HG02571 (cell line): ENCODE measurements around the gene TAT.
"Not testable (repeated sequence)": the region's sequence is repeated elsewhere in the genome, so short reads cannot be mapped to it uniquely, and the experiment has no call there.

Experiments used
- ATAC-seq: cut with Tn5 transposase; IDR thresholded peaks from one replicate; pipeline ENCODE4 v1.9.1; 2021; ENCODE audit warnings: mild to moderate bottlenecking, moderate library complexity; ENCODE audit not compliant: unreplicated experiment

TAT gene

DNA sequence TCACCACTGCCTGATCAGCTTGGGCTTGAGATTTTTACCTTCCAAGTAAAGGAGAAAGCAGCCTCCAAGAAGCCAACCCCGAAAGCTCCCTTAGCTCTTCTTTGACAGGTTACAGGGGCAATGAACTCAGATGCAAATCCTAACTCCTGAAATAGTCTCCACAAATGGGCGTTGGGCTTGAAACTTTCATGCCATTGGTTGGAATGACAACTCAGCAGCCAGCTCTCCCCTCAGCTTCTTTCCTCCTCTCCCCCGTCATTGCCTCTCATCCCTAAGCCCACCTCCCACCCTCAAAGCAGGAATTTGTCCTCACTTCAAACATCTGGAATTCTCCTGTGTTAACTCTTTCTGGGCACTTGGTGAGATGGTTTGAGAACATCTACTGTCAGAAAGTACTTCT is at the start of gene TAT:
TSS of gene TAT (minus strand) at position 122 of the 400 bp plus-strand sequence. CDS start 677 bp downstream, outside the sequence.
- ATAC-seq: no peak

DNA sequence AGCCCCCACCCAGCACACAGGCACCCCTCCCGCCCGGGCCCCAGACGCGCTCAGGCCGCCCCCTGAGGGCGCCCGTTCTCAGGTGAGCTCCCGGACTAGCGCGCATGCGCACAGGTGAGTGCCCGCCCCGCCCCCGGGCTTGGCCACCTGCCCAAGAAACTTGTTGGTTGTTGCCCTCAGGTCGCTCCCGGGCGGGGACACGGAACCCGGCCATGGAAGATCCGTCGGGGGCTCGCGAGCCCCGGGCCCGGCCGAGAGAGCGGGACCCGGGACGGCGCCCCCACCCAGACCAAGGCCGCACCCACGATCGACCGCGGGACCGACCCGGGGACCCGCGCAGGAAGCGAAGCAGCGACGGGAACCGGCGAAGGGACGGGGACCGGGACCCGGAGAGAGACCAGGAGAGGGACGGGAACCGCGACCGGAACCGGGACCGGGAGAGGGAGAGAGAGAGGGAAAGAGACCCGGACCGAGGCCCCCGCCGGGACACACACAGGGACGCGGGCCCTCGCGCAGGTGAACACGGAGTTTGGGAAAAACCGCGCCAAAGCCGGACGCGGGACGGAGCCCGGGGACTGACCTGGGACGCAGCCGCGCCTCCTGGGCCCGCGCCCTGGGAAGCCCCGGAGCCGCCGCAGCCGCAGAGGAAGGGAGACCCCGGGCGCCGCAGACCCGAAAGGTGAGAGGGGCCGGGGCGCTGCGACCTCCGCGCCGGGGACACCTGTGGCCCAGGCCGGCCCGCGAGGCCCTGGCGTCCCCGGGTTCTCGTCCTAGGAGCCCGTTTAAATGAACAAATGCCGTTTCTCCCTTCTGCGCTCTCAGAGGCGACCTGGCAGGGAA is 49.3 kb upstream of the TAT start, which contains the start of gene MARVELD3:
TSS of gene MARVELD3 (plus strand) at position 167 of the 840 bp plus-strand sequence. CDS start at position 213, 46 bp downstream.
- ATAC-seq: no peak

DNA sequence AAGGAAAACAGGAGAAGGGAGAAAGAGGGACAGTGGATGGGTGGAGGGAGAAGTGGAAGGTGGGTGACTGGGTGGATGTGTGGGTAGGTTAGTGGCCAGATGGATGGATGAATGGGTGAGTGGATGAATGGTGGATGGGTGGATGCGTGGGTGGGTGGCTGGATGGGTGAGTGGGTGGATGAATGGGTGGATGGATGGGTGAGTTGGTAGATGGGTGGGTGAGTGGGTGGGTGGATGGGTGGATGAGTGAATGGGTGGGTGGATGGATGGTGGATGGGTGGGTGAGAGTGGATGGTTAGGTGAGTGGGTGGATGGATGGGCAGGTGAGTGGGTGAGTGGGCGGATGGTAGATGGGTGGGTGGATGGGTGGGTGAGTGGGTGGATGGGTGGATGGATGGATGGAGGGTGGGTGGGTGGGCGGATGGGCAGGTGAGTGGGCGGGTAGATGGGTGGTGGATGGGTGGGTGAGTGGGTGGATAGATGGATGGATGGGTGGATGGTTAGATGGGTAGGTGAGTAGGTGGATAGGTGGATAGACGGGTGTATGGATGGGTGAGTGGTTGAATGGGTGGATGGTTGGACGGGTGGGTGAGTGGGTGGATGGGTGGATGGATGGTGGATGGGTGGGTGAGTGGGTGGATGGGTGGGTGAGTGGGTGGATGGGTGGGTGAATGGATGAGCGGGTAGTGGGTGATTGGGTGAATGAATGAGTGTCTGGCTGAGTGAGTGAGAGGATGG is 48.4 kb upstream of the TAT start:
- no peak for ATAC-seq

DNA sequence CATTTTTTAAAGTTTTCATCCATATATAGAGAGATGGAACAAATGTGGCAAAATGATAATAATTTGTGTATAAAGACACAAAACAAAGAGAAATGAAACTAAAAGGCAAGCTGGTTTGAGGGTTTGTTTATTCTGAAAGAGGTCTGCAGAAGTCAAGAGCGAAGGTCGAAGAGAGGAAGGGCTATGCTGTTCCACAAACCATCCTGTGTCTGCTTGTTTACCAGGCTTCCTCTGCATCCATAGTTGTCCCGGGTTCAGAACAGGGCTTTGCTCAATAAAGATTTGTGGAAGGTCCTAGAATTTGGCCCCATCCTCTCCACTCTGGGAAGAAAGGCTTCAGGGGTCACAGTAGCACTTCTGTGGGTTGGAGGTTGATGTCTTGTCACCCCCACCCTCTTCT is 46.7 kb upstream of the TAT start:
- ATAC-seq: no peak

DNA sequence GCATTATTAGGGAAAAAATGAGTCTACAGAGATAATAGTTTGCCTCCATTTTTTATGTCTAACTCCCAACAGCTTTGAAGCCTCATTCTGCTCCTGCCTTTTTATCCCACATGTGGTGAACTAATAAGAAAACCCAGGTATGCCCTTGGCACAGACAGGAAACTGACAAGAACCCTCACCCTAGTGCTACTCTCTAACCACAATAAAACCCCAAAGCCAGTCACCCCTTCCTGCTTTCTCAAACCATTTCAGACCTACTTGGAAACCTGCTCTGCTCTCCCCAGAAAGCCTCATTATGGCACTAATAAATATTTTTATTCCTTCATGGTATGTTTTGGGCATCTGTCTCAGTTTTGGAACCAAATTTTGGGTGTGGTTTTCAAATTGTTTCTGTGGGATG is 45.2 kb upstream of the TAT start:
- no peak for ATAC-seq

DNA sequence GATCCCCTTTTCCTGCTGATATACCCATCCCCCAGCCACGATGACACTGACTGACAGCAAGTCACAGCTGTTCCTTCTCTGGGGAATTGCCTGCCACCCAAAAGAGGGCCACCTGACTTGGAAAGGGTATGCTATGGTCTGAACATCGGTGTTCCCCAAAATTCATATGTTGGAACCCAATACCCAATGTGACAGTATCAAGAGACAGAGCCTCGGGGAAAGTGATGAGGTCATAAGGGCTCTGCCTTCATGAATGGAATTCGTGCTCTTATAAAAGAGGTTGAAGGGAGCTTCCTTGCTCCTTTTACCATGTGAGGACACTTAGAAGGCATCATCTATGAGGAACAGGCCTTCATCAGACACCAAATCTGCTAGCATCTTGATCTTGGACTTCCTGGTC is 41.5 kb upstream of the TAT start:
- no peak for ATAC-seq

DNA sequence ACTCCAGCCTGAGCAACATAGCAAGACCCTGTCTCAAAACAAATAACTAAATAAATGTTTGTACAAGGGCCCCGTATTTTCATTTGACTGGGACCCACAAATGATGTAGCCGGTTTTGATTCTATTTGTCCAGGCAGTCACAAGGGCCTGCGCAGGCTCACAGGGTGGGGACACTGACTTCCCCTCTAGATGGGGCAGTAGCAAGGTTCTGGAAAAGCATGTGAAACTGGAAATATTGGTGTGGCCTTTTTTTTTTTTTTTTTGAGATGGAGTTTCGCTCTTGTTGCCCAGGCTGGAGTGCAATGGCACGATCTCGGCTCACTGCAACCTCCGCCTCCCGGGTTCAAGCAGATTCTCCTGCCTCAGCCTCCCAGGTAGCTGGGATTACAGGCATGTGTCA is 38.1 kb upstream of the TAT start:
- not testable (repeated sequence) for ATAC-seq

DNA sequence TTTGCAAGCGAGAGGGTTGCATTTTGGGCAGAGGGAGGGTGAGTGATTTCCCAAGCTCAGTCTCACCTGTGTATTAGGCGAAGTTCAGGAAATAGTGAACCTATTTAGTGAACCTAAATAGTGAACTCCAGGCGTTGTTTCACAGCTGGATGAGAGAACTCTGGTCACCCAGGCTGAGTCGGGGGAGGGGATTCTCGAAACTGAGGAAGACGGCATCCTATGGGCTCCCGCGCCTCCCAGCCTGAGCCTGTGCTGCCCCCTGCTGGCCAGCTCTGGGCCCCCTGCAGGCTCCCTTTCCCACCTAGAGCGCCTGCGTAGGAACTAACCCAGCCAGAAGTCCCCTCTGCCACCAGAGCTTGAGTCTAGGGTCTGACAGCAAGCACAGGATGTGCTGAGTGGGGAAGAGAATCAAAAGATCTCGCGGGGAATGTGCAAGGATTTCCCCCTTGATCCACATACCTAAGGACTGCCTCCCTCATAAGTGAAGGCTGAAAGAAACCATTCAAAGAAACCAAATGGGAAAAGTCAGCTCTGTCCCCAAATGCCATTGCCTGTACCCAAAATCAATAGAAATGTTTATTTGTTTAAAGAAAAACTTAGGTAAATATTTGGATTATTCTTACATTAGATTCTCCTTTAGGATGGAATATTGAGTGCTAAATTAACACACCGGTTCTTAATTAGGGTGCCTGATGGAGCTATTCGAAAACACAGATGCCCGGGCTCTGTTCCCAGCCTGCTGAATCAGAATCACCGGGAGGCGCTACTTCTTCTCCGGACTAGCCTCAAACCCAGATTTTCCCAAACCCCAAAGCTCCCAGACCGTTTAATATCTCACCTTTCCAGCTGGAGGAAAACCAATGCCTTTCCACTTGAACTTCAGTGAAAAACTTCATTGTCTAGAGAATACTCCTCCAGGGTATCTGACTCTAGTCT is 34.3 kb upstream of the TAT start:
- ATAC-seq: no peak

DNA sequence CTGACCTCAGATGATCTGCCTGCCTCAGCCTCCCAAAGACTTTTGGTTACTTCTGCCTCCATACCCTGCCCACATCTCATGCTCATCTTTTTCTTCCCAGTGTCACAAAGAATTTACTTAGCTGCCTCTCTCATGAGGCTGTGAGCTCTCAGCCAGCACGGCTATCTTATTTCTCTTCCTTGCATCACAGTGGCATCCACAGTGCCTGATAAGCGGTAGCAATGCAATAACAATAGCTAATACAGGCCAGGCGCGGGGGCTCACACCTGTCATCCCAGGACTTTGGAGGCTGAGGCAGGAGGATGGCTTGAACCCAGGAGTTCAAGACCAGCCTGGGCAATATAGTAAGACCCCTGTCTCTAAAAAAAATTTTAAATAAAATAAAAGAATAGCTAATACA is 33.6 kb upstream of the TAT start:
- ATAC-seq: no peak

DNA sequence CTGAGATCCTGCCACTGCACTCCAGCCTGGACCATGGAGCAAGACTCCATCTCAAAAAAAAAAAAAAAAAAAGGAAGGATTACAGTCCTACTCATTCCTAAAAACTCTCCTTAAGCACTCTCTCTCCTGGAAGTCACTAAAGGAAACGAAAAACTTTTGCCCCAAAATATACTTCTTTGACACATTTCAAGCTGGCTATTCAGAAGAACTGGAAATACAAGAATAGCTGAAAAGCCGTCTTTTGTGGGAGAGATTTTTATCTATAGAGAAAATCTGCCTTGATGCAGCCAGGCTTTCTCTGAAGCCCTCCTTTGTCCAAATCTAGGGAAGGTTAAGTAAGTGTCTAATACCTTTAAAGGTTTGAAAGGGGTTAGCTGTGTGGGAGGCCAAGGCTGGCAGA is 32.2 kb upstream of the TAT start:
- no peak for ATAC-seq

DNA sequence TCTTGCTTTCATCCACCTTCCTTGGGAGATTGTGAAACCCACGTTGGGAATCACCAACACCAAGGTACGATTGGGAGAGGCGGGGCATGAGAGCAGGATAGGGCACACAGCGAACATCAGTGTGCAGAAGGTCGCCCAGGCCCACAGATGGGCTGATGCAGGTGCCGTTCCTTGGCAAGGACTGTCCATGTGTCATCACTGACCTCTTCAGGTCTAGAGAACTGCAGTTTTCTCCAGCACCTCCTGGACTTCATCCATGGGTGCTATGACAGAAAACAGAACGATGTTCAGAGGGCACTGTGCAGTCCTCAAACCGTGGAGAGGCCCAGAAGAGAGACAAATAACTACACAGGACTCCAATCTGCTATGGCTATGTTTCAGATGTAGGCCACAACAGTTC is 23.9 kb upstream of the TAT start:
- ATAC-seq: no peak

DNA sequence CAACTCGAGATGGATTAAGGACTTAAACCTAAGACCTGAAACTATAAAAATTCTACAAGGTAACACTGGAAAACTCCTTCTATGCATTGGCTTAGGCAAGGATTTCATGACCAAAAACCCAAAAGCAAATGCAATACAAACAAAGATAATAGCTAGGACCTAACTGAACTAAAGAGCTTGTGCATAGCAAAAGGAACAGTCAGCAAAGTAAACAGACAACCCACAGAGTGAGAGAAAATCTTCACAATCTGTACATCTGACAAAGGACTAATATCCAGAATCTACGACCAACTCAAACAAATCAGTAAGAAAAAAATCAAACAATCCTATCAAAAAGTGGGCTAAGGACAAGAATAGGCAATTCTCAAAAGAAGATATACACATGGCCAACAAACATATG is 21.5 kb upstream of the TAT start:
- not testable (repeated sequence) for ATAC-seq

DNA sequence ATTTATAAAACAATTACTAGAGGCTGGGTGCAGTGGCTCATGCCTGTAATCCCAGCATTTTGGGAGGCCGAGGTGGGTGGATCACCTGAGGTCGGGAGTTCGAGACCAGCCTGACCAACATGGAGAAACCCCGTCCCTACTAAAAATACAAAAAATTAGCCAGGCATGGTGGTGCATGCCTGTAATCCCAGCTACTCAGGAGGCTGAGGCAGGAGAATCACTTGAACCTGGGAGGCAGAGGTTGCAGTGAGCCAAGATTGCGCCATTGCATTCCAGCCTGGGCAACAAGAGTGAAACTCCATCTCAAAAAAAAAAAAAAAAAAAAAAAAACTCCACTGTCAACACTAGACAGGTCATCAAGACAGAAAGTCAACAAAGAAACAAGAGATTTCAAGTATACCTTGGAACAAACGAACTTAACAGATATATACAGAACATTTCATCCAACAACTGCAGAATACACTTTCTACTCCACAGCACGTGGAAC is 18.5 kb upstream of the TAT start:
- not testable (repeated sequence) for ATAC-seq

DNA sequence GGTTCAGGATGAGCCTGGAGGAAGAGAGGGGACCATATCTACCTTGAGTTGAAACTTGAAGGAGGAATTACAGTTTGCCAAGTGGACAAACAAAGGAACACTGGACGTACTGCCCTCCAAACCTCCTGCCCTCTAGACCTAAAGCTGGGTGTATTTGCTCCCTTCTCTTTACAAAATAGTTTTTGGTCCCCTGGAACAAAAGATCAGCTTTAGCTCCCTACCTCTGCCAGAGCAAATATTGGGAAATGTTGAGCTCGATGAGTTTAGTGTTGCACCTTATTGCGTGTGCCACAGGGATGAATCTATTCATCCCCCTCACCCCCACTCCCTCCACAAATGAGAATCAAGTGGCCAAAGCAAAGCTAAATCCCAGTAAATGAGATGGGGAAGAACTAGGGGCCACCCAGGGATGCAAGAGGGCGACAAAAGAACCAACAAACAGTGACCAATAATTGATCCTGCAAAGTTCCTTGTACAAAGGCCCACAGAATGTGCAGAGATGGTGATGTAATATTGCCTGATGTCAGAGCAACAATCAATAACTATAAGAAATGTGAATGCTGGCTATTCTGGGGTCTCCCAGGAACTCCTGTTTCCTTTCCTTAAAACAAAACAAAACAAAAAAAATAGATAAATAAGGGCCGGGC is 17.2 kb upstream of the TAT start:
- ATAC-seq: no peak

DNA sequence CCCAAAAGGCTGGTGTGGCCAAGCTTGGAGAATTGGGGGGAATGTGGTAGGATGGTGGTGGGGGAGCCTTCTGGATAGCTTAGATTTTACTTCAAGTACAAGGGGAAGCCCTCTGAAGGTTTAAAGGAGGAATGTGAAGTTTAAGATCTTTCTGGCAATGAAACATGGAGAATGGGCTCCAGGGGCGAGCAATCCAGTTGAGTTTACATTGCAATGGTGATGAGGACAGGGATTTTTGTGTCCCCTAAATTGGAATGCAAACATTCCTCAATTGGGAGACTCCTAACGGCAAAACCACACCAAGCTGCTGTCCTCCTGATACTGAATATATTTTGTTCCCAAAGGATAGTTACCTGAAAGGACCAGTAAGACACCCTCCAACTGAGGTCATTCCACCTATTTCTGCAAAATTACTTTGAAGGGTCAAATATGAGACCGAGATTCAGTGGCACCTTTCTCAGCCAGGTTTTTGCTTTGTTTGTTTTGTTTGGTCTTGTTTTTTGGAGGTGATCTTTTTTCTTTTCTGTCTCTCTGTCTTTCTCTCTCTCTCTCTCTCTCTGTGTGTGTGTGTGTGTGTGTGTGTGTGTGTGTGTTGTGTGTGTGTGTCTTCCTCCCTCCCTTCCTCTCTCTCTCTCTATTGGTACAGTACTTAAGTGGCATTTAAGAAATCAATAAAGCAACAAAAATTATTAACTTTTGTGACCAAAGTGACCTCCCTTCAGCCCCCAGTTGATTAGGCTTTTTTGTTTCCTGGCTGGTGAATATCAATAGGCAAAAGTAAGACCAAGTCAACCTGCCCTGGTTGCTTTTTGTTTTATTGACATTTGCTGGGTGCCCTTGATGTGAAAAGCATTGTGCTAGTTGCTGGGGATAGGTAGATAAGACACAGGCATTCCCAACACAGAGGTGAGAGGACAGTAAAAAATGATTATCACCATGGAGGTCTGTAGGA is 16.4 kb upstream of the TAT start:
- no peak for ATAC-seq

DNA sequence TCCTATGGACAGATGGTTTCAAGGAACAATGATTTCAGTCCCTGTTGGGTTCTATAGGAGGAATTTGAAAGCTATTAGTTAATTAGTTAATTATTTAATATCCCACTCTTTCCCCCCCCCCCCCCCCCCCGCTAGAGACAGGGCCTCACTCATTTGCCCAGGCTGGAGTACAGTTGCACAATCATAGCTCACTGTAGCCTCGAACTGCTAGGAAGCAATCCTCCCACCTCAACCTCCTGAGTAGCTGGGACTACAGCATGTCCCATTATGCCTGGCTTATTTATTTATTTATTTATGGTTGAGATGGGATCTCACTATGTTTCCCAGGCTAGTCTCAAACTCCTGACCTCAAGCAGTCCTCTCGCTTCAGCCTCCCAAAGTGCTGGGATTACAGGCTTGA is 15.0 kb upstream of the TAT start:
- ATAC-seq: no peak

DNA sequence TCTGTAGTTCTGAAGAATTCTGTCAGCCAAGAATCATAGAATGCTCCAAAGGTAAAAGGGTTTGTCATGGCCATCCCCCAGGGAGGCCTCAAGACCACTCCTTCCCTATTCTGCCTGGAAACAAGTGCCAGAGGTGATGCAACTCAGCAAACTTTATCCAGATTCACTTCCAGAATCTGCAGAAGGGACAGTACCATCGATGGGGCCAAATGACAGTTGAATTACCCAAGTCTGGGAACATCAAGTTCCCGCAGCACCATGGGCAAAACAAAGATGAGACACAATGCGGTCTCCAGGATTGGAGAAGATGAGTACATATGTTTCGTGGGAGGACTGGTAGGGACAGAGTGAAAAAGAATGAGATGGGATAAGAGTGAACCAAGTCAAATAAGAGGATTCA is 13.7 kb upstream of the TAT start:
- ATAC-seq: no peak

DNA sequence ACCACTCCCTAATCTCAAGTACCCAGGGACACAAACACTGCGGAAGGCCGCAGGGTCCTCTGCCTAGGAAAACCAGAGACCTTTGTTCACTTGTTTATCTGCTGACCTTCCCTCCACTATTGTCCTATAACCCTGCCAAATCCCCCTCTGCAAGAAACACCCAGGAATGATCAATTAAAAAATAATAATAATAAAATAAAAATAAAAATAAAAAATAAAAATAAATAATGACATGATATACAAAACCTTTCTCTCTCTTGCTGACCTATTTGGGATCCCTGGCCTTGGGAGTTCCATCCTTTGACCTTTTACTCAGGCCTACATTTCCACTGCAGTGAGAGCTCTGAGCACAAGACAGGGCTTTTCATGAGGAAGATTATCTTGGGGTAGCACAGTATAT is 13.2 kb upstream of the TAT start:
- not testable (repeated sequence) for ATAC-seq

DNA sequence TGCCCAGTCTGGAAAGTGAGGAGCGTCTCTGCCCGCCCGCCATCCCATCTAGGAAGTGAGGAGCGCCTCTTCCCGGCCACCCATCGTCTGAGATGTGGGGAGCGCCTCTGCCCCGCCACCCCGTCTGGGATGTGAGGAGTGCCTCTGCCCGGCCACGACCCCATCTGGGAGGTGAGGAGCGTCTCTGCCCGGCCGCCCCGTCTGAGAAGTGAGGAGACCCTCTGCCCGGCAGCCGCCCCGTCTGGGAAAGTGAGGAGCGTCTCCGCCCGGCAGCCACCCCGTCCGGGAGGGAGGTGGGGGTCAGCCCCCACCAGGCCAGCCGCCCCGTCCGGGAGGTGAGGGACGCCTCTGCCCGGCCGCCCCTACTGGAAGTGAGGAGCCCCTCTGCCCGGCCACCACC is 12.4 kb upstream of the TAT start:
- not testable (repeated sequence) for ATAC-seq
